ENCODE data around the gene NRG3.

Gene NRG3

GRCh38 chr10:82249141-82249540 lies 374.1 kb downstream of the NRG3 start (continued):
- TF ChIP-seq CSRNP3 (CRISPR knock-in tag; IDR thresholded peaks at IDR 0.05), result no peak

- ATAC-seq, result no peak
- TF ChIP-seq PATZ1 (CRISPR knock-in tag; IDR thresholded peaks at IDR 0.05; ENCODE audit: borderline replicate concordance) (no peak), ESRRG (CRISPR knock-in tag; IDR thresholded peaks at IDR 0.05) (no peak), ISL1 (CRISPR knock-in tag; IDR thresholded peaks at IDR 0.05) (no peak), RARB (CRISPR knock-in tag; IDR thresholded peaks at IDR 0.05) (no peak), ZFP3 (CRISPR knock-in tag; IDR thresholded peaks at IDR 0.05) (no peak), ZNF70 (CRISPR knock-in tag; IDR thresholded peaks at IDR 0.05) (no peak), TOX (CRISPR knock-in tag; IDR thresholded peaks at IDR 0.05; ENCODE audit: borderline replicate concordance) (no peak), CSDC2 (CRISPR knock-in tag; IDR thresholded peaks at IDR 0.05) (no peak), CSRNP3 (CRISPR knock-in tag; IDR thresholded peaks at IDR 0.05) (no peak)
These were observed 376.4 kb downstream of the NRG3 start for GRCh38 chr10:82251222-82251906.

GRCh38 chr10:82252081-82252480 lies 377.1 kb downstream of the NRG3 start:
- ATAC-seq, result no peak
- no peak for TF ChIP-seq RARB (CRISPR knock-in tag; IDR thresholded peaks at IDR 0.05)
- no peak for TF ChIP-seq OSR1 (CRISPR knock-in tag; IDR thresholded peaks at IDR 0.05)
- TF ChIP-seq ZFP3 (CRISPR knock-in tag; IDR thresholded peaks at IDR 0.05), result no peak
- TF ChIP-seq PATZ1 (CRISPR knock-in tag; IDR thresholded peaks at IDR 0.05; ENCODE audit: borderline replicate concordance), result no peak
- no peak for TF ChIP-seq POU6F1 (CRISPR knock-in tag; IDR thresholded peaks at IDR 0.05; ENCODE audit: borderline replicate concordance, low read depth)
- TF ChIP-seq CSDC2 (CRISPR knock-in tag; IDR thresholded peaks at IDR 0.05), result no peak
- no peak for TF ChIP-seq ZNF8 (CRISPR knock-in tag; IDR thresholded peaks at IDR 0.05)
- no peak for TF ChIP-seq BACH2 (CRISPR knock-in tag; IDR thresholded peaks at IDR 0.05; ENCODE audit: borderline replicate concordance)
- no peak for TF ChIP-seq ZFP30 (CRISPR knock-in tag; IDR thresholded peaks at IDR 0.05)
- TF ChIP-seq ISL1 (CRISPR knock-in tag; IDR thresholded peaks at IDR 0.05), result no peak
- no peak for TF ChIP-seq CSRNP3 (CRISPR knock-in tag; IDR thresholded peaks at IDR 0.05)
- TF ChIP-seq GLIS3 (CRISPR knock-in tag; IDR thresholded peaks at IDR 0.05), result no peak
- TF ChIP-seq TOX (CRISPR knock-in tag; IDR thresholded peaks at IDR 0.05; ENCODE audit: borderline replicate concordance), result no peak
- TF ChIP-seq ZNF565 (CRISPR knock-in tag; conservative IDR thresholded peaks at IDR 0.05; ENCODE audit: low read depth), result no peak
- no peak for TF ChIP-seq TCF4 (CRISPR knock-in tag; IDR thresholded peaks at IDR 0.05; ENCODE audit: borderline replicate concordance)
- TF ChIP-seq CREB5 (CRISPR knock-in tag; IDR thresholded peaks at IDR 0.05; ENCODE audit: low read depth), result no peak
- no peak for TF ChIP-seq TSHZ2 (CRISPR knock-in tag; IDR thresholded peaks at IDR 0.05)
- no peak for TF ChIP-seq SNAI2 (CRISPR knock-in tag; IDR thresholded peaks at IDR 0.05)
- no peak for TF ChIP-seq ARNTL (CRISPR knock-in tag; IDR thresholded peaks at IDR 0.05; ENCODE audit: borderline replicate concordance, low read depth)
- no peak for TF ChIP-seq ESRRG (CRISPR knock-in tag; IDR thresholded peaks at IDR 0.05)
